Trophoblast cell (in vitro differentiated cells and primary cell): ENCODE measurements around the gene DLG3.
"Not testable (repeated sequence)": the region's sequence is repeated elsewhere in the genome, so short reads cannot be mapped to it uniquely, and the experiment has no call there.

Experiments used
- DNase-seq, 2 donors: peaks; one replicate each; pipeline ENCODE4 v3.0.0-alpha.2; 2016
- H2AFZ ChIP-seq: 2 replicates; pipeline ENCODE4 v1.6.1; 2013; ENCODE audit warnings: low read length, moderate library complexity, mild to moderate bottlenecking; ENCODE audit not compliant: insufficient read depth, poor library complexity
- H2AK5ac ChIP-seq: 2 replicates; pipeline ENCODE4 v1.6.1; 2013; ENCODE audit warnings: mild to moderate bottlenecking, low read length
- H2BK120ac ChIP-seq: 2 replicates; pipeline ENCODE4 v1.6.1; 2013; ENCODE audit warnings: low read length, mild to moderate bottlenecking, moderate library complexity; ENCODE audit not compliant: insufficient read depth, poor library complexity
- H2BK12ac ChIP-seq: 2 replicates; pipeline ENCODE4 v1.6.1; 2013; ENCODE audit warnings: mild to moderate bottlenecking, low read length, moderate library complexity
- H2BK5ac ChIP-seq: 2 replicates; pipeline ENCODE4 v1.6.1; 2013; ENCODE audit warnings: low read length, low read depth, moderate library complexity, mild to moderate bottlenecking; ENCODE audit not compliant: poor library complexity
- H3K14ac ChIP-seq: 2 replicates; pipeline ENCODE4 v1.6.1; 2013; ENCODE audit warnings: mild to moderate bottlenecking, low read length
- H3K18ac ChIP-seq: 2 replicates; pipeline ENCODE4 v1.6.1; 2013; ENCODE audit warnings: mild to moderate bottlenecking, low read length
- H3K23ac ChIP-seq: 2 replicates; pipeline ENCODE4 v1.6.1; 2013; ENCODE audit warnings: low read length
- H3K27ac ChIP-seq: 2 replicates; pipeline ENCODE4 v1.5.1; 2013; ENCODE audit warnings: low read depth, mild to moderate bottlenecking, inconsistent platforms, low read length, moderate library complexity
- H3K27me3 ChIP-seq: 2 replicates; pipeline ENCODE4 v1.6.1; 2013; ENCODE audit warnings: inconsistent platforms, mild to moderate bottlenecking, low read length, moderate library complexity; ENCODE audit not compliant: insufficient read depth
- H3K36me3 ChIP-seq, 2 experiments: 1 replicate in 1 of 2; 2 replicates in 1 of 2; pipeline ENCODE4 v1.6.1; 2013; ENCODE audit warnings: low read length in 2 of 2, mild to moderate bottlenecking in 2 of 2, moderate library complexity in 1 of 2; ENCODE audit not compliant: insufficient read depth in 2 of 2, control insufficient read depth in 1 of 2
- H3K4ac ChIP-seq: 2 replicates; pipeline ENCODE4 v1.6.1; 2013; ENCODE audit warnings: low read depth, mild to moderate bottlenecking, low read length, moderate library complexity
- H3K4me1 ChIP-seq, 2 experiments: 1 replicate in 1 of 2; 2 replicates in 1 of 2; pipeline ENCODE4 v1.6.1; 2013; ENCODE audit warnings: low read length in 2 of 2, mild to moderate bottlenecking in 2 of 2, moderate library complexity in 1 of 2; ENCODE audit not compliant: insufficient read depth in 2 of 2, control insufficient read depth in 1 of 2
- H3K4me2 ChIP-seq: 2 replicates; pipeline ENCODE4 v1.6.1; 2013; ENCODE audit warnings: inconsistent platforms, mild to moderate bottlenecking, low read length, moderate library complexity
- H3K4me3 ChIP-seq: 2 replicates; pipeline ENCODE4 v1.5.1; 2013; ENCODE audit warnings: mild to moderate bottlenecking, low read depth, low read length, inconsistent platforms
- H3K79me1 ChIP-seq: one replicate; pipeline ENCODE4 v1.6.1; 2013; ENCODE audit warnings: low read length
- H3K79me2 ChIP-seq: 2 replicates; pipeline ENCODE4 v1.6.1; 2013; ENCODE audit warnings: low read length, mild to moderate bottlenecking; ENCODE audit not compliant: control insufficient read depth, insufficient read depth, poor library complexity
- H3K9ac ChIP-seq: 2 replicates; pipeline ENCODE4 v1.6.1; 2013; ENCODE audit warnings: mild to moderate bottlenecking, low read length
- H3K9me3 ChIP-seq: 2 replicates; pipeline ENCODE4 v1.6.1; 2013; ENCODE audit warnings: low read depth, mild to moderate bottlenecking, control low read depth, inconsistent platforms, low read length; ENCODE audit not compliant: insufficient read depth
- H4K12ac ChIP-seq: 2 replicates; pipeline ENCODE4 v1.6.1; 2013; ENCODE audit warnings: low read depth, mild to moderate bottlenecking, low read length, moderate library complexity
- H4K8ac ChIP-seq: 2 replicates; pipeline ENCODE4 v1.6.1; 2013; ENCODE audit warnings: low read depth, mild to moderate bottlenecking, low read length, moderate library complexity
- H4K91ac ChIP-seq: one replicate; pipeline ENCODE4 v1.6.1; 2013; ENCODE audit warnings: low read depth, mild to moderate bottlenecking, low read length, moderate library complexity
- WGBS: extraction: QIAGEN DNeasy Blood & Tissue Kit; methylation state at CpG from one replicate; pipeline ENCODE4 v1.1.7; 2013; ENCODE audit warnings: missing lambda C conversion rate; ENCODE audit not compliant: insufficient read length, insufficient coverage; ENCODE audit errors: extremely low coverage; 5-methylcytosine and 5-hydroxymethylcytosine counted together

DLG3 gene

DNA sequence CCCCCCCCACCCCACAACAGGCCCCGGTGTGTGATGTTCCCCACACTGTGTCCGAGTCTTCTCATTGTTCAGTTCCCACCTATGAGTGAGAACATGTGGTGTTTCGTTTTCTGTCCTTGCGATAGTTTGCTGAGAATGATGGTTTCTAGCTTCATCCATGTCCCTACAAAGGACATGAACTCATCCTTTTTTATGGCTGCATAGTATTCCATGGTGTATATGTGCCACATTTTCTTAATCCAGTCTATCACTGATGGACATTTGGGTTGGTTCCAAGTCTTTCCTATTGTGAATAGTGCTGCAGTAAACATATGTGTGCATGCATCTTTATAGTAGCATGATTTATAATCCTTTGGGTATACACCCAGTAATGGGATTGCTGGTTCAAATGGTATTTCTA is 70.6 kb downstream of the DLG3 start:
- DNase-seq, H4K12ac ChIP-seq, H4K8ac ChIP-seq, H3K4me3 ChIP-seq, H3K27me3 ChIP-seq, H3K36me3 ChIP-seq, H2AK5ac ChIP-seq, H3K18ac ChIP-seq, H3K4me2 ChIP-seq, H3K14ac ChIP-seq, H3K23ac ChIP-seq, H3K4ac ChIP-seq, H2BK5ac ChIP-seq, H2BK12ac ChIP-seq, H3K27ac ChIP-seq, H2BK120ac ChIP-seq, H3K4me1 ChIP-seq, H3K9me3 ChIP-seq, H3K9ac ChIP-seq, H3K79me2 ChIP-seq, H3K79me1 ChIP-seq, H4K91ac ChIP-seq, H2AFZ ChIP-seq: not testable (repeated sequence)
- WGBS = no CpG with 5 or more reads among the region's 4 CpGs

DNA sequence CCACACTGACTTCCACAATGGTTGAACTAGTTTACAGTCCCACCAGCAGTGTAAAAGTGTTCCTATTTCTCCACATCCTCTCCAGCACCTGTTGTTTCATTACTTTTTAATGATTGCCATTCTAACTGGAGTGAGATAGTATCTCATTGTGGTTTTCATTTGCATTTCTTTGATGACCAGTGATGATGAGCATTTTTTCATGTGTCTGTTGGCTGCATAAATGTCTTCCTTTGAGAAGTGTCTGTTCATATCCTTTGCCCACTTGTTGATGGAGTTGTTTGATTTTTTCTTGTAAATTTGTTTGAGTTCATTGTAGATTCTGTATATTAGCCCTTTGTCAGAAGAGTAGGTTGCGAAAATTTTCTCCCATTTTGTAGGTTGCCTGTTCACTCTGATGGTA is 71.1 kb downstream of the DLG3 start:
- H3K23ac ChIP-seq, H3K79me2 ChIP-seq, H3K9ac ChIP-seq, H2BK12ac ChIP-seq, H3K4me3 ChIP-seq, H2AFZ ChIP-seq, H3K14ac ChIP-seq, H3K79me1 ChIP-seq, H3K18ac ChIP-seq, H2BK120ac ChIP-seq, DNase-seq, H4K8ac ChIP-seq, H3K27ac ChIP-seq, H4K91ac ChIP-seq, H3K4ac ChIP-seq, H3K4me2 ChIP-seq, H3K27me3 ChIP-seq, H4K12ac ChIP-seq, H3K9me3 ChIP-seq, H3K36me3 ChIP-seq, H2AK5ac ChIP-seq, H3K4me1 ChIP-seq, H2BK5ac ChIP-seq: not testable (repeated sequence)
- WGBS = no CpG with 5 or more reads among the region's 1 CpG

GRCh38 chrX:70525733-70526132 is 81.1 kb downstream of the DLG3 start:
- Histone ChIP-seq H3K4me3 (no peak overlapping the region), H3K27me3 (no peaks in the 10 kb centered on the region), H2BK120ac (no peak overlapping the region), H3K18ac (no peak overlapping the region), H4K8ac (no peak overlapping the region), H3K4me2 (no peak overlapping the region), H4K91ac (no peak overlapping the region), H3K36me3 (no peaks in the 10 kb centered on the region), H2AFZ (no peak overlapping the region), H3K23ac (no peak overlapping the region), H2AK5ac (no peak overlapping the region), H3K9me3 (no peaks in the 10 kb centered on the region), H3K4me1 (no peaks in the 10 kb centered on the region), H3K79me2 (no peaks in the 10 kb centered on the region), H2BK12ac (no peak overlapping the region), H3K79me1 (no peaks in the 10 kb centered on the region), H4K12ac (no peak overlapping the region), H3K14ac (no peak overlapping the region), H3K9ac (no peak overlapping the region), H3K4ac (no peak overlapping the region), H3K27ac (no peak overlapping the region), H2BK5ac (no peak overlapping the region)
- DNase-seq = no peak
- WGBS = no CpG with 5 or more reads among the region's 8 CpGs

GRCh38 chrX:70527053-70527452 is 82.4 kb downstream of the DLG3 start:
- Histone ChIP-seq H3K4me3 (no peak overlapping the region), H4K91ac (no peak overlapping the region), H3K27me3 (no peaks in the 10 kb centered on the region), H3K79me1 (no peaks in the 10 kb centered on the region), H3K27ac (no peak overlapping the region), H3K18ac (no peak overlapping the region), H2AFZ (no peak overlapping the region), H2BK120ac (no peak overlapping the region), H4K8ac (no peak overlapping the region), H3K9ac (no peak overlapping the region), H3K9me3 (no peaks in the 10 kb centered on the region), H3K4ac (no peak overlapping the region), H3K23ac (no peak overlapping the region), H3K4me1 (no peaks in the 10 kb centered on the region), H2BK5ac (no peak overlapping the region), H3K4me2 (no peak overlapping the region), H3K14ac (no peak overlapping the region), H4K12ac (no peak overlapping the region), H3K36me3 (no peaks in the 10 kb centered on the region), H2BK12ac (no peak overlapping the region), H2AK5ac (no peak overlapping the region), H3K79me2 (no peaks in the 10 kb centered on the region)
- no peak for DNase-seq
